Vagina (tissue), 2 donors: ENCODE measurements around the gene NSFL1C.

Source experiments
- POLR2A ChIP-seq, 2 donors: fragments of 450-650 bp; IDR thresholded peaks; one replicate each; pipeline ENCODE4 v1.6.1; 2017; ENCODE audit warnings: antibody characterized with exemption in 2 of 2, mild to moderate bottlenecking in 2 of 2, moderate library complexity in 2 of 2
- TF ChIP-seq, protein P1 (sequence below), 3 experiments: fragments of 450-650 bp in 2 of 3; fragments of 200-600 bp in 1 of 3; sonication (generic) in 1 of 3; IDR thresholded peaks; one replicate each; pipeline ENCODE4 v1.5.1; 2017 to 2019; ENCODE audit warnings: antibody characterized with exemption in 3 of 3, mild to moderate bottlenecking in 2 of 3, moderate library complexity in 2 of 3

DNA sequence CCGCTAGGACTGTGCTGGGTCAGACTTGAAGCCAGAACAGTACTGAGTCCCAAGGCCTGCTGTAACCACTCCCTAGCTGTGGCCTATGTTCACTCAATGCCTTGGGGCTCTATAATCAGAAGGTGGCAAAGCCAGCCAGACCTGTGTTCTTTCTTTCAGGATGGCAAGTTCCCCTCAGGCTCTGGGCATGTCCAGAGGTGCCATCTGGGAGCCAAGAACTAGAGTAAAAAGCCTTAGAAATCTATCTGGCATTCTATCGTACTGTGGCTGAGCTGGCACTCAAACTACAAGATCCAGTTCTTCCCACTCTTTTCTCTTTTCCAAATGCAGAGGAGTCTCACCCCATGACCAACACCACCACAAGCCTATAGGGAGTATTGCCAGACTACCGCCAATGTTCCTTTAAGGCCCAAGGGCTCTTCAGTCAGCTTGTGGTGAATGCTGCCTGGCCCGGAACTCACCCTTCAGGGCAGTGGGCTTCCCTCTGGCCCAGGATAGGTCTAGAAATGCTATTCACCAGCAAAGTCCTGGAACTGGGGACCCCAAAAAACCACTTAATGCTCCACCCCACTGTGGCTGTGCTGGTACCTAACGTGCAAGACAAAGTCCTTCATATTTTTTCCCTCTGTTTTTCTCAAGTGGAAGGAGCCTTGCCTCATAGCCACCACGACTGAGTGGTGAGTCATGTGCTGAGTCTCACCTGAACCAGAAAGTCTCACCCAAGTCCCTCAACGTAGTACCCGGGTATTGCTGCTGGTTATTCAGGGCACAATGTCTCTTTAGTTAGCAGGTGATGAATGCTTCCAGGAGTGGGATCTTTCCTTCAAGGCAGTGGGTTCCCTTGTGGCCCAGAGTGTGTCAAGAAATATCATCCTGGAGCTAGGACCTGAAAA is 33.1 kb upstream of the NSFL1C start:
- TF ChIP-seq, protein P1, sequence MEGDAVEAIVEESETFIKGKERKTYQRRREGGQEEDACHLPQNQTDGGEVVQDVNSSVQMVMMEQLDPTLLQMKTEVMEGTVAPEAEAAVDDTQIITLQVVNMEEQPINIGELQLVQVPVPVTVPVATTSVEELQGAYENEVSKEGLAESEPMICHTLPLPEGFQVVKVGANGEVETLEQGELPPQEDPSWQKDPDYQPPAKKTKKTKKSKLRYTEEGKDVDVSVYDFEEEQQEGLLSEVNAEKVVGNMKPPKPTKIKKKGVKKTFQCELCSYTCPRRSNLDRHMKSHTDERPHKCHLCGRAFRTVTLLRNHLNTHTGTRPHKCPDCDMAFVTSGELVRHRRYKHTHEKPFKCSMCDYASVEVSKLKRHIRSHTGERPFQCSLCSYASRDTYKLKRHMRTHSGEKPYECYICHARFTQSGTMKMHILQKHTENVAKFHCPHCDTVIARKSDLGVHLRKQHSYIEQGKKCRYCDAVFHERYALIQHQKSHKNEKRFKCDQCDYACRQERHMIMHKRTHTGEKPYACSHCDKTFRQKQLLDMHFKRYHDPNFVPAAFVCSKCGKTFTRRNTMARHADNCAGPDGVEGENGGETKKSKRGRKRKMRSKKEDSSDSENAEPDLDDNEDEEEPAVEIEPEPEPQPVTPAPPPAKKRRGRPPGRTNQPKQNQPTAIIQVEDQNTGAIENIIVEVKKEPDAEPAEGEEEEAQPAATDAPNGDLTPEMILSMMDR (IDR thresholded peaks at IDR 0.05): no peak
- no peak for TF ChIP-seq POLR2A (IDR thresholded peaks at IDR 0.05)
